Vagina (tissue), 2 donors: ENCODE results near the gene SMTNL2.

ENCODE experiments used
- POLR2A ChIP-seq, 2 donors: fragments of 450-650 bp; IDR thresholded peaks; one replicate each; pipeline ENCODE4 v1.6.1; 2017; ENCODE audit warnings: antibody characterized with exemption in 2 of 2, mild to moderate bottlenecking in 2 of 2, moderate library complexity in 2 of 2
- TF ChIP-seq, protein P1 (sequence below), 3 experiments: fragments of 450-650 bp in 2 of 3; fragments of 200-600 bp in 1 of 3; sonication (generic) in 1 of 3; IDR thresholded peaks; one replicate each; pipeline ENCODE4 v1.5.1; 2017 to 2019; ENCODE audit warnings: antibody characterized with exemption in 3 of 3, mild to moderate bottlenecking in 2 of 3, moderate library complexity in 2 of 3

DNA sequence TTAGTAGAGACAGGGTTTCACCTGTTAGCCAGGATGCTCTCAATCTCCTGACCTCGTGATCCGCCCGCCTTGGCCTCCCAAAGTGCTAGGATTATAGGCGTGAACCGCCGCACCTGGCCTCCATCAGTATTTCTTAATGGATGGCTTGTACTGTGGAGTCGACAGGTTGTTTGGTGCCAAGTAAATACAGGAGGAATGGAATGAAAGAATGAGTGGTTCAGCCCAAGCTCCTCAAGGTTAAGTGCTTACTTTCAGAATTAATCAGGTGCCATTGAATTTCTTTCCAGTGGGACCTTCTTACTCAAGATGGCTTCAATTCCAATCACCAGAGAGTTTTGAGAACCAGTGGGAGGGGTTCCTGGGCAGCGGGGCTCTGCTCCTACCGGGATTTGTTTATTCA lies 32.1 kb downstream of the SMTNL2 start:
- TF ChIP-seq, protein P1, sequence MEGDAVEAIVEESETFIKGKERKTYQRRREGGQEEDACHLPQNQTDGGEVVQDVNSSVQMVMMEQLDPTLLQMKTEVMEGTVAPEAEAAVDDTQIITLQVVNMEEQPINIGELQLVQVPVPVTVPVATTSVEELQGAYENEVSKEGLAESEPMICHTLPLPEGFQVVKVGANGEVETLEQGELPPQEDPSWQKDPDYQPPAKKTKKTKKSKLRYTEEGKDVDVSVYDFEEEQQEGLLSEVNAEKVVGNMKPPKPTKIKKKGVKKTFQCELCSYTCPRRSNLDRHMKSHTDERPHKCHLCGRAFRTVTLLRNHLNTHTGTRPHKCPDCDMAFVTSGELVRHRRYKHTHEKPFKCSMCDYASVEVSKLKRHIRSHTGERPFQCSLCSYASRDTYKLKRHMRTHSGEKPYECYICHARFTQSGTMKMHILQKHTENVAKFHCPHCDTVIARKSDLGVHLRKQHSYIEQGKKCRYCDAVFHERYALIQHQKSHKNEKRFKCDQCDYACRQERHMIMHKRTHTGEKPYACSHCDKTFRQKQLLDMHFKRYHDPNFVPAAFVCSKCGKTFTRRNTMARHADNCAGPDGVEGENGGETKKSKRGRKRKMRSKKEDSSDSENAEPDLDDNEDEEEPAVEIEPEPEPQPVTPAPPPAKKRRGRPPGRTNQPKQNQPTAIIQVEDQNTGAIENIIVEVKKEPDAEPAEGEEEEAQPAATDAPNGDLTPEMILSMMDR (IDR thresholded peaks at IDR 0.05): no peak
- no peak for TF ChIP-seq POLR2A (IDR thresholded peaks at IDR 0.05)
